WERI-Rb-1 (cell line): ENCODE measurements around the gene COL6A3.

Experiments
- DNase-seq: peaks from one replicate; pipeline ENCODE4 v3.0.0-alpha.2; 2020
- H3K27ac ChIP-seq: fragments of 250-450 bp; sonication (Bioruptor Pico); 2 replicates; pipeline ENCODE4 v1.5.1; 2020; ENCODE audit warnings: mild to moderate bottlenecking, moderate library complexity
- H3K27me3 ChIP-seq: fragments of 250-450 bp; sonication (Bioruptor Pico); 2 replicates; pipeline ENCODE4 v1.5.1; 2021; ENCODE audit warnings: mild to moderate bottlenecking, low read depth, moderate library complexity; ENCODE audit not compliant: insufficient read depth, severe bottlenecking
- H3K36me3 ChIP-seq: fragments of 250-450 bp; sonication (Bioruptor Pico); 2 replicates; pipeline ENCODE4 v1.5.1; 2020; ENCODE audit warnings: mild to moderate bottlenecking, moderate library complexity
- H3K4me3 ChIP-seq: 2 replicates; pipeline ENCODE4 v1.5.1; 2011; ENCODE audit warnings: low read depth, mild to moderate bottlenecking, control low read depth, low read length
- H3K9me3 ChIP-seq: fragments of 250-450 bp; sonication (Bioruptor Pico); 2 replicates; pipeline ENCODE4 v1.5.1; 2021; ENCODE audit warnings: mild to moderate bottlenecking, moderate library complexity; ENCODE audit not compliant: severe bottlenecking
- CTCF ChIP-seq: IDR thresholded peaks from 2 replicates; pipeline ENCODE4 v1.5.1; 2011; ENCODE audit warnings: low read depth, mild to moderate bottlenecking, control low read depth, inconsistent platforms, low read length

COL6A3 gene

DNA sequence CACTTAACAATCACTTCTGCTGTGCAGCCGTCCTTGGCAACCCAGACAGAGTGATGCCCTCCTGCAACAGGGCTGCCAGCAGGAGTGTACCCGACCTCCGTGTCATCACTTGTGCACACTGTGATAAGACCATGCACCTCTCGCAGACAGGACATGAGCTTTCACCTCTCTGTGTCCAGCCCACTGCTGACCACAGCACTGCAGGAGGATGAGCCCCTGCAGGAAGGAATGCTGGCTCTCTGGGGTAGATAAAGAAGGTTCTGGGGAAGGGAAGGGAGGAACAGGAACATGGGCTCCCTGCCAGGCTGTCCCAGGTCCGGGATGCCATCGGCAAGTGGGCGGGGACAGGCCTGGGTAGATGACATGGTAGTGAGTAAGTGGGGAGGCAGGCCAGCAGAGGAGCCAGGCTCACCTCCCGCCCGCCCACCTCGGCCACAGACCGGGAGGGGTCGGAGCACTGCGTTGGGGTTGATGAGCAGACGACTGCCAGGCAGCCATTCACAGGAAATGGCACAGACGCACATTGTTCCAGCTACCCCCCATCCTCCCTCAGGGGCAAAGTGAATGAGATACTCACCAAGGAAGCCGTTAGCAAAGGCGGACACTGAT, 18.6 kb upstream of the COL6A3 start:
- no peak overlapping the region for H3K27ac ChIP-seq

GRCh38 chr2:237431837-237432236, 17.9 kb upstream of the COL6A3 start:
- H3K36me3 ChIP-seq = no peaks in the 10 kb centered on the region
- H3K4me3 ChIP-seq = no peak overlapping the region
- DNase-seq = no peak
- no peak for TF ChIP-seq CTCF
- no peaks in the 10 kb centered on the region for H3K9me3 ChIP-seq
- H3K27ac ChIP-seq = no peak overlapping the region
- H3K27me3 ChIP-seq = peaks cover 82% of the 10 kb centered on the region

More for the DNA sequence above, 18.6 kb upstream of the COL6A3 start:
- TF ChIP-seq CTCF = no peak
- H3K36me3 ChIP-seq = no peaks in the 10 kb centered on the region
- H3K4me3 ChIP-seq = no peak overlapping the region
- DNase-seq = no peak
- H3K9me3 ChIP-seq = no peaks in the 10 kb centered on the region
- H3K27me3 ChIP-seq = peaks cover 83% of the 10 kb centered on the region

GRCh38 chr2:237431372-237431771, 17.4 kb upstream of the COL6A3 start:
- peaks cover 82% of the 10 kb centered on the region for H3K27me3 ChIP-seq
- no peak overlapping the region for H3K27ac ChIP-seq
- no peak for DNase-seq
- H3K9me3 ChIP-seq = no peaks in the 10 kb centered on the region
- TF ChIP-seq CTCF = no peak
- no peaks in the 10 kb centered on the region for H3K36me3 ChIP-seq
- no peak overlapping the region for H3K4me3 ChIP-seq

- TF ChIP-seq CTCF = no peak
- no peak overlapping the region for H3K4me3 ChIP-seq
- DNase-seq = no peak
- H3K9me3 ChIP-seq = no peaks in the 10 kb centered on the region
- H3K27ac ChIP-seq = no peak overlapping the region
- H3K36me3 ChIP-seq = no peaks in the 10 kb centered on the region
- peaks cover 79% of the 10 kb centered on the region for H3K27me3 ChIP-seq
Observed at GRCh38 chr2:237430861-237431260, 16.9 kb upstream of the COL6A3 start.

GRCh38 chr2:237429753-237430152, 15.8 kb upstream of the COL6A3 start:
- Histone ChIP-seq H3K4me3 (no peak overlapping the region), H3K27ac (no peak overlapping the region), H3K36me3 (no peaks in the 10 kb centered on the region), H3K9me3 (no peaks in the 10 kb centered on the region), H3K27me3 (peaks cover 78% of the 10 kb centered on the region)
- DNase-seq = no peak
- no peak for TF ChIP-seq CTCF
